ENCODE results near the gene SPTY2D1.
"Not testable (repeated sequence)": the region's sequence is repeated elsewhere in the genome, so short reads cannot be mapped to it uniquely, and the experiment has no call there.

SPTY2D1 gene, protein sequence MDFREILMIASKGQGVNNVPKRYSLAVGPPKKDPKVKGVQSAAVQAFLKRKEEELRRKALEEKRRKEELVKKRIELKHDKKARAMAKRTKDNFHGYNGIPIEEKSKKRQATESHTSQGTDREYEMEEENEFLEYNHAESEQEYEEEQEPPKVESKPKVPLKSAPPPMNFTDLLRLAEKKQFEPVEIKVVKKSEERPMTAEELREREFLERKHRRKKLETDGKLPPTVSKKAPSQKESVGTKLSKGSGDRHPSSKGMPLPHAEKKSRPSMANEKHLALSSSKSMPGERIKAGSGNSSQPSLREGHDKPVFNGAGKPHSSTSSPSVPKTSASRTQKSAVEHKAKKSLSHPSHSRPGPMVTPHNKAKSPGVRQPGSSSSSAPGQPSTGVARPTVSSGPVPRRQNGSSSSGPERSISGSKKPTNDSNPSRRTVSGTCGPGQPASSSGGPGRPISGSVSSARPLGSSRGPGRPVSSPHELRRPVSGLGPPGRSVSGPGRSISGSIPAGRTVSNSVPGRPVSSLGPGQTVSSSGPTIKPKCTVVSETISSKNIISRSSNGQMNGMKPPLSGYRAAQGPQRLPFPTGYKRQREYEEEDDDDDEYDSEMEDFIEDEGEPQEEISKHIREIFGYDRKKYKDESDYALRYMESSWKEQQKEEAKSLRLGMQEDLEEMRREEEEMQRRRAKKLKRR

DNA sequence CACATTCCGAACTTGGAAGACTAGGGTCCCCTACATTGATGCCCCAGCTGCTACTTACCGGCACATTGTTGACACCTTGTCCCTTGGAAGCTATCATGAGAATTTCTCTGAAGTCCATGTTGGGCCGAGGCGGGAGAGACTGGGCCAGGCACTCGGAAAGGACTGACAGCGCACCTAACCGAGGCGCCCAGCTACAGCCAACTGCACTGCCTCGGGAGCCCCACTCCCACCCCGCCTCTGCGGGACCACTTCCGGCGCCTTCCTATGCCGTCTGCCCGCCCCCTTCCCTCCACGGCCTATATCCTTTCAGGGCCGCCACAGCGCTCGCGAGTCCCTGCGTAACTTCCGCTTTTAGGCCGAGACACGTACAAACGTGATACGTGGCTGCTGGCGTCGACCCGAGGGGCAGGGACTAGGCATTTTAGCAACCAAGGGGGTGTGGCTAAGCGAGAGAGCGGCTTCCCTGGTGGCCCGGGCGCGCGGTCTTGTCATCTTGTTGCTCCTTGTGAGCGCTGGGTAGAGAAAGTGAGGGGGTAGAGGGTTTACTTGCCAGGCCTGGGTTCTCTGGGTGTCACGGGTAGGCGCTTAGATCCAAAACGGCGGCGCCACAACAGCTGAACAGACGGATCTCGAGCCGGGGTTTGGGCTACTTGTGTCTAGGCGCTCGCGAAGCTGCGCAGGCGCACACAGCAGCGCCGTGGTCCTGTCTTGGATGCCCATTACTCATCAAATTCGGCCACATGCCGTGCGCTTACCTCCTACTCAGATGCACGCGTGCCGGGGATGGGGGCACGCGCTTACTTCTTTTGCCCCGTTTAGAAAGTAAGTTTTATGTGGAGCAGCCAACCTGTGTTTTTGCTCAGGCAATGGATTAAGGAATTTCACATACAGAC is at the start of gene SPTY2D1:
TSS of gene SPTY2D1 (minus strand) at position 203 of the 893 bp plus-strand sequence. CDS start at position 118, 85 bp downstream.
- DNase-seq = peak; percentile 98

DNA sequence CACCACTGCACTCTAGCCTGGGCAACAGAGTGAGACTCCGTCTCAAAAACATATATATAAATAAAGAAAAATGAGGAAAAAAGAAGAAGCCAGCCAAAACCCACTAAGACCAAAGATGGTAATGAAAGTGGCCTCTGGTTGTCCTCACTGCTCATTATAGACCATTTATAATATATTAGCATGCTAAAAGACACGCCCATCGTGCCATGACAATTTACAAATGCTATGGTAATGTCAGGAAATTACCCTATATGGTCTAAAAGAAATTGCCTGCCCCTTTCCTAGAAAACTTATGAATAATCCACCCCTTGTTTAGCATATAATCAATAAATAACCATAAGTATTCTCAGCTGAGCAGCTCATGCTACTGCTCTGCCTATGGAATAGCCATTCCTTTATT is 48.3 kb upstream of the SPTY2D1 start:
- DNase-seq = no peak

DNA sequence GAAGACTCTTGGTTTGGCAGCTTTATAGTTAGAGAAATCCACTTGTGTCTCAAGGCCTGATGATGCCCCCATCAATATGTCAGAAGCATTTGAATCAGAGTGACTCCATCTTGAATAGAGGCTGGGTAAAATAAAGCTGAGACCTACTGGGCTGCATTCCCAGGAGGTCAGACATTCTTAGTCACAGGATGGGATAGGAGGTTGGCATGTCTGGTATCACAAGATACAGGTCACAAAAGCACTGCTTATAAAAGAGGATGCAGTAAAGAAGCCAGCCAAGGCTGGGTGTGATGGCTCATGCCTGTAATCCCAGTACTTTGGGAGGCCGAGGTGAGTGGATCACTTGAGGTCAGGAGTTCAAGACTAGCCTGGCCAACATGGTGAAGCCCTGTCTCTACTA is 47.8 kb upstream of the SPTY2D1 start:
- DNase-seq = not testable (repeated sequence)

DNA sequence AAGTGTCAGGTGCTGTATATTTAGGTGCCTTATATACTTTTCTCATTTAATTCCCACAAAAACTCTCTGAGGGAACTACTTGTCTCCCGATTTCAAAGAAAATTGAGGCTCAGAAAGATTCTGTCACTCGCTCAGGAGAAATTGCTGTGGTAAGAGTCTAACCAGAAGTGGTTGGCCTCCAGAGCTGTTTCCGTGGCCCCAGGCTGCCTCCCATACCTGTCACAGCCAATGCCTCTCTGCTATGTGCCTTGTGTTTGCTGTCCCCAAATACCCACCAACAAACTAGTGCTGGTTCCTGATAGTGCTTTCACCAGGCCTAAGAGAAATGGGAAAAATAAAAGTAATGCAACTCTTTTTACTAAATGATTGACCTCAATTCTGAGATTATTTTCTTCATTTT is 43.4 kb upstream of the SPTY2D1 start:
- DNase-seq = no peak

DNA sequence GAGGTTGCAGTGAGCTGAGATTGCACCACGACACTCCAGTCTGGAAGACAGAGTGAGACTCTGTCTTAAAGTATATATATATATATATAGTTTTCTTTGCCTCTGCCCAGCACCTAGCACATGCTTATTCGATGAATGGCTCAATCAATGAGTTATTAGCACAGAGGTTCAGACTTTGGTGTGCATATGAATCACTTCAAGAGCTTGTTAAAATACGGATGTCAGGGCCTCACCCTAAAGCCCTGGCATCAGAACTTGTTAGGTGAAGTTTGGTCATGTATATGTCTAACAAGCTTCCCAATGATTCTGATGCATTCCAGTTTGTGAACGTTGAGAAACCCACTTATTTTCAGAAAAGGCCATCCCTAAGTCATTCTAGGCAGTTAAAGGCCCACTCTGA is 42.7 kb upstream of the SPTY2D1 start:
- DNase-seq = no peak

DNA sequence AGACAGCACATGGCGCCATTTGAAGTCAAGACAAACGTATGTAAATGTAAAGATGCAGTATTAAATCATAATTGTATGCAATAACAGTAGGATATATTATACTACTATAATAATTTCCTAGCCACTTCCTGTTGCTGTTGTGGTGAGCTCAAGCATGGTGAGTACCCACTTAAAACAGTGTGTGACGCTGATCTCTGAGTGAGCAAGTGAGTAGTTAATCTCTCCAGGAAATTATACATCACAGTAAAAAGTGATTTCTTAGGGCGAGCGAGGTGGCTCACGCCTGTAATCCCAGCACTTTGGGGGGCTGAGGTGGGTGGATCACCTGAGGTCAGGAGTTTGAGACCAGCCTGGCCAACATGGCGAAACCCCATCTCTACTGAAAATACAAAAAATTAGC is 38.1 kb upstream of the SPTY2D1 start:
- DNase-seq = peak; percentile 58

DNA sequence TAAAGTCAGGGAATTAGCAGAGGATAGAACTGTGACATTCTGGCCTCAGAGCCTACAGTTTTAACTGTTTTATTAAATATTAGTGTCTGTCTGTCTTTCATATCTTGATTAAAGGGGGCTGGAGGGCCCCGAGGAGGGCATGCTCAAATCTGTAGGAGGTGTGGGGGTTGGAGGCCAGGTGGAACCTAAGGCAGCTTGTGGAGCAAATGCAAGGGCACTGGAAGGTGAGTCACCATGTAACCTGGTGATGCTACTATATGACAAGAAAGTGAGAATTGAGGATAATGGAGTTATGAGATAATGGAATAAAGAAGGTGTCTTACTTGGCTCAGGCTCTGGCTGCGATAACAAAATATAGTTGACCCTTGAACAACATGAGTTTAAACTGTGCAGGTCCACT is 37.1 kb upstream of the SPTY2D1 start:
- DNase-seq = peak; percentile 16

DNA sequence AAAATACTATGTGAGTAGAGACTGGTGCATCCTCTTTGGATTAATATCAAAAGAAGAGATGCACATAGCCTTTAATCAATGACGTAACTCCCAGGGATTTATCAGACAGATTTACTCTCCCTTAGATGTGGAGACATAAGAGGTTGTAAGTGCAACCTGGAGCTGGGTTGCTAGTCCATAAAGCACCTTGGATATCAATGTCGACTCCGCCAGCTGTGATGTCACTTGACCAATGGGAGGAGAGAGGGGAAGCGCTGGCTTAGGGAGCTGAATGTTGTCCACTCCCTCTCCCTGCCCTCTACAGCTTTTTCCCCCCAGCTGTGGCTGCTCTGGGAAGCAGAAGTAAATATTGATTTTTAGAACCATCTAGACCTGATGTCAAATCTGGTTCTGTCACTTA is 35.6 kb upstream of the SPTY2D1 start:
- no peak for DNase-seq

DNA sequence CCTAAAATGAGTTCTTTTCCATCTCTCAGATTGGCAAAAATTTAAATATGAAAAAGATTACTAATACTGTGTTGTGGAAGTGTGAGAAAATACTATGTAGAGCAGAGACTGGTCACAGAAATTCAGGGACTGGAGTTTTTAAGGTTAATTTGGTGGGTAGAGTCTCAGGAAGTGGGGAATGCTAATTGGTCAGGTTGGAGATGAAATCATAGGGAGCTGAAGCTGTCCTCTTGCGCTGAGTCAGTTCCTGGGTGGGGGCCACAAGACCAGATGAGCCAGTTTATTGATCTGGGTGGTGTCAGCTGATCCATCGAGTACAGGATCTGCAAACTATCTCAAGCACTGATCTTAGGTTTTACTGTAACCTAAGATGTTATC is 35.1 kb upstream of the SPTY2D1 start:
- peak; percentile 6 for DNase-seq

DNA sequence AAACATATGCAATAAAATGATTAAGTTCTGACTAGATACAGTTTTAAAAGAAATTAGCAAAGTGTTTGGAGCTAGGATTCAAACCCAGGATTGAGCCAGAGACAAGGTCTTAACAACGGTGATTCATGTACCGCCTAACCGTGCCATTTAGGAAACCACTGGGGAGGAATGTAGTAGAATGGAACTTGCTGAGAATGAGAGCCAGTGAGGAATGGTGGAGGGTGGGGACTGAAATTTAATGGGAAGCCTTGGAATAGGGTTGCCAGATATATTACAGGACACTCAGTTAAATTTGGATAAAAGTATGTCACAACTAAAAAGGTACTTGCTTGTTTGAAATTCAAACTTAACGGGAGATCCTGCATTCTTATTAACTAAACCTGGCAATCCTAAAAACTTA is 34.0 kb upstream of the SPTY2D1 start:
- DNase-seq = no peak

DNA sequence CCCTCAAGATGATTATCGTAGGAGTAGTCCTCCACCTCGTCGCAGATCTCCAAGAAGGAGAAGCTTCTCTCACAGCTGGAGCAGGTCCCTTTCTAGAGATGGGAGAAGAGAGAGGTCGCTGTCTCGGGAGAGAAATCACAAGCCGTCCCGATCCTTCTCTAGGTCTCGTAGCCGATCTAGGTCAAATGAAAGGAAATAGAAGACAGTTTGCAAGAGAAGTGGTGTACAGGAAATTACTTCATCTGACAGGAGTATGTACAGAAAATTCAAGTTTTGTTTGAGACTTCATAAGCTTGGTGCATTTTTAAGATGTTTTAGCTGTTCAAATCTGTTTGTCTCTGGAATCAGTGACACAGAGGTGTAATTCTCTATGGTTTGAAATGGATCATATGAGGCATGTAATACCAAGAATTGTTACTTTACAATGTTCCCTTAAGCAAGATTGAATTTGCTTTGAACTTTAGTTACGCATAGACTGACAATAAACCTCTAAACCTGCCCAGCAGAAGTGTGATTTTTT is 31.3 kb upstream of the SPTY2D1 start:
- DNase-seq = not testable (repeated sequence)

DNA sequence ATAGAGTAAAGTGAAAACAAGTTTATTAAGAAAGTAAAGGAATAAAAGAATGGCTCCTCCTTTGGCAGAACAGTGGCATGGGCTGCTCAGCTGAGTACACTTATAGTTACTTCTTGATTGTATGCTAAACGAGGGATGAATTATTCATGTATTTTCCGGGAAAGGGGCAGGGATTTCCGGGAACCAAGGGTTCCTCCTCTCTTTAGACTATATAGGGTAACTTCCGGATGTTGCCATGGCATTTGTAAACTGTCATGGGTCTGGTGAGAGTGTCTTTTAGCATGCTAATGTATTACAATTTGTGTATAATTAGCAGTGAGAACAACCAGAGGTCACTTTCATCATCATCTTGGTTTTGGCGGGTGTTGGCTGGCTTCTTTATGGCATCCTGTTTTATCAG is 23.5 kb upstream of the SPTY2D1 start:
- no peak for DNase-seq

DNA sequence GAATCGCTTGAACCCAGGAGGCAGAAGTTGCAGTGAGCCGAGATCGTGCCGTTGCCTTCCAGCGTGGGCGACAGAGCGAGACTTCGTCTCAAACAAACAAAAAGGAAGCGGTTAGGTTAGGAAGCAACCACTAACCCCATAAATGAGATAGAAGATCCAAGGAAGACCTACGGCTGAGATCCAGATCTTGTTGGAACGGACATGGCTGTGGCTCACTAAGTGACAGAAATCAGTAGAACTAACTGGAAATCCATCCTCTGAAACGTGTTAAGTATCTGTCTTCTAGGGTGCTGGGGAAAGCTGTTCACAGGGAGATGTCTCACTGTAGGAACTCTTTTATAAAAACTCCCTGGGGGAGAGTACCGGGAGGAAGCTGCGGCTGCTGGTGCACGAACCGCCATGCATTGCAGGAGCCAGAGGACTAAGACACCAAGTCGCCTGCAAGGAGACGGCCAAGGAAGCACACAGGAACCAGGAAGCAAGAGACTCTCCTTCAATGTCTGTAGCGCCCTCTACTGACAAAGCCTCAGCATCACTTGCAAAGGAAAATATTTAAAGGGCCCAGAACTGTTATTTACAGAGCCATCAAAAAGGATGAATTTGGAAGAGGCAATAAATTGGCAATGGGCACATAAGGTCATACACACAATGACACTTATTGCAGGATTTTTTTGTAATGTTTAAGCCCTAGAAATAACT is 16.9 kb upstream of the SPTY2D1 start:
- DNase-seq = peak; percentile 44

DNA sequence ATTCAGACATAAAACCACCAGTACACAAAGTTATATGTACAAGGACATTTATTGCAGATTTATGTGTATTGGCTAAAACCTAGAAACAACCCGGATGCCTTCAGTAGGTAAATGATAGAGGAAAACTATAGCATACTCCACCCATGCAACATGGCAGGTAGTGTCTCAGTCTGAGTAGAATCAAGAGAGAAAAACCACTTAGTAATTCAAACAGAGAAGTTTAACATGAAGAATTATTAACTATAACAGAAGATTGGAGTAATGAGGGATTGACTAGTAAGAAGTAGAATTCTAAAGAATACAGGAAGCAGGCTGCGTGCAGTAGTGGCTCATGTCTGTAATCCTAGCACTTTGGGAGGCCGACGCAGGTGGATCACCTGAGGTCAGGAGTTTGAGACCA is 16.2 kb upstream of the SPTY2D1 start:
- no peak for DNase-seq

DNA sequence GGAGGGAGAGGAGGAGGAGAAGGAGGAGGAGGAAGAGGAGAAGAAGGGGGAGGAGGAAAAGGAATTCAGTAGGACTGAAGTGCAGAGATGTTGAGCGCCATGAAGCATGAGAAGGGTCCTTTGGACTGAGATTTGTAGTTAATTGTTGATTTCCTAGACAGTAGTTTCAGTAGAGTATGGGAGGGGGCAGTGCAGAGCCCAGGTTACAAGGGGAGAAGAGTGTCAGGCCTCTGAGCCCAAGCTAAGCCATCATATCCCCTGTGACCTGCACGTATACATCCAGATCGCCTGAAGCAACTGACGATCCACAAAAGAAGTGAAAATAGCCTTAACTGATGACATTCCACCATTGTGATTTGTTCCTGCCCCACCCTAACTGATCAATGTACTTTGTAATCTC is 8.9 kb upstream of the SPTY2D1 start:
- not testable (repeated sequence) for DNase-seq

DNA sequence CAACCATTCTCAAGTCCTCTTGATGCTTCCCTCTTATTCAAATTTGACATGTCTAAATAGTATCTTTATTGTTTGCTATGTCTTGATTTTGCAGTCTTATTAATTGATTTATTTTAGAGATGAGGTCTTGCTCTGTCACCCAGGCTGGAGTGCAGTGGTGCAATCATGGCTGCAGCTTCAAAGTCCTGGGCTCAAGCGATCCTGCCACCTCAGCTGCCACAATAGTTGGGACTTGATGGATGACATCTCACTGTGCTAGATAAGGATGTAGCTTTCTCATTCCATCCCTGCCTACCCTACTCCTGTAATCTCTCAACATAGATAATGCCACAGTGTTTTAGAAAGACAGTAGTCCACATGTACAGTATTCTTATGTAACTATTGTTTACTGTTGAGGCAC is 7.5 kb upstream of the SPTY2D1 start:
- DNase-seq = no peak

DNA sequence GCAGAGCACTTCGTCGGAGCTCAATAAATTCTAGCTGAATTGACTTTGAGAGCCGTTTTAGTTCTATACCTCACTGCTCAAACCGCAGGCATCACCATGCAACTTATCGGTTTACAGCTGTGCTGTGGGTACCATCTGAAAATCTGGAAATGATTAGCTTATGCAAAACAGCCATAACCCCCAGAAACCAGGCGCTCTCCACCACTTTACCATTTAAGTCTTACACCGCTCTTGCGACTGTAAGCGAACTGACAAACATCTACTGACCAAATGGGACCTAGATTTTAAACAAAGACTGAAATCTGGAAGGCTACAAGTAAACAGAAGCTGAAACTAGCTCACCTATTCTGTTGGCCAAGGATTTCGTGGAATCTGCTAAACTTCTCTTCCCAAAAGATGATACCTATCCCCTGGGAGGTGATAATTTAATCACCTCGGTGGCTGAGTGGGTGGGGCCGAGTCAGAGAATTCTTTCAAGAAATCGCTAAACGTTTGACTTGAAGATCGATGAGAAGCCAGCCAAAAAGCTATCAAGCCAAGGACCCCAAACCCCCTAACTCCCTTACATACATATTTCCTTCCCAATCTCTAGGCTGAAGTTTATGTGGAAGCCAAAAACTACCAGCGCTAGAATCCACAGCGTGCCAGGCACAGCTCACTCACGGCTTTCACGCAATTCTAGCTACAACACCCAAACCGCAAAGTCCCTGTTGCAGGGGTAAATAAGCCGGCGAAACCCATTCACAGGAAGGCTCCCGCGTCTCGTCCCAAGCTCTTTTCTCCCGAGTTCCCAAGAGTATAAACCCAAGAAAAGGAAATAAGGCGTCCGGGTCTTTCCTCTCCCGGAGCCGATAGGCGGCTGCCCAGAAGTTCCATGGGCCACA is 644 bp downstream of the SPTY2D1 start:
- DNase-seq = peak; percentile 24

DNA sequence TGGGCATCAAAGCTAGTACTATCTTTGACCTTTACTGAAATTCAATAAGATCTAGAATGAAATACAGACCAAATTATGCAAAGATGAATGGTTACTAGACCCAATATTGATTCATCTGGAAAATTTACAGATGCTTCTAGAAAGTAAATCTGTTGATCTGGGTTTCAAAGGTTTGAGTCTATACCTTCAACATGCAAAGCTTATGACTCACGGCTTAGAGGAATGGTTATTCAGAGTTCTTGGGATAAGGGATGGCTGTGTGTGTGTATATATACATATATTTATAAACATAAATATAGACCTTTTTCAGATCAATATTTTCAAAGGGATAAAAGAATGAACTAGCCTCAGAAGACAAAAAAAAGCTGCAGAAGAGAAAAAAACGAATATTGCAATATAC is 1.3 kb downstream of the SPTY2D1 start:
- no peak for DNase-seq

DNA sequence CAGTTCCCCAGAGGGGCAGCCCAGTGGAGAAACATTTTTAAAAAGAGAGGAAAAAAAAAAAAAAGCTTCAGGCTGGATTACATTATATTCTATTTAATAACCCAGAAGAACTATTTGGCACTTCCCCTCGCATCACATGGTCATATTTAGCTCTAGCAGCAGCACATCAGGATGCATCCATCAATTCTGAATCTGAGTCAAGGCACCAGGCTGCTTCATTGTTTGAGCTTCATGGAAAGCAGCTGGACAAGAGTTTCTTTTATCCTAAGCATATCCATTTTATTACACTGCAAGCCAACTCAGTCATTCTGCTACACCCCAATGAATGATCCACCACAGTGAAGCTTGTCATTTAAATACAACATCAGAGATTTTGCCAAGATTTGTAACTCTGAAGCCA is 10.0 kb downstream of the SPTY2D1 start:
- no peak for DNase-seq

DNA sequence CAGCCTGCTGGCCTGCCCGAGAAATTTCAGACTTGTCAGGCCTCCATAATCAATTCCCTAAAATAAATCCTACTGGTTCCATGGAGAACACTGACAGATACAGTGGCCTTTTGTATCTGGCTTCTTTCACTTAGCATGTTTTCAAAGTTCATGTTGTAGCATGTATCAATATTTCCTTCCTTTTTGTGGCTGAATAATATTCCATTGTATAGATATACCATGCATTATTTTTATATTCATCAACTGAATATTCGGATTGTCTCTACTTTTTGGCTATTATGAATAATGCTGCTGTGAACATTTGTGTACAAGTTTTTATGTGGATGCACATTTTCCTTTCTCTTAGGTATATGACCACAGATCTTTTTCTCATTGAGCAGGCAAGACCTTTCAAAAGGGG is 10.4 kb downstream of the SPTY2D1 start:
- no peak for DNase-seq

DNA sequence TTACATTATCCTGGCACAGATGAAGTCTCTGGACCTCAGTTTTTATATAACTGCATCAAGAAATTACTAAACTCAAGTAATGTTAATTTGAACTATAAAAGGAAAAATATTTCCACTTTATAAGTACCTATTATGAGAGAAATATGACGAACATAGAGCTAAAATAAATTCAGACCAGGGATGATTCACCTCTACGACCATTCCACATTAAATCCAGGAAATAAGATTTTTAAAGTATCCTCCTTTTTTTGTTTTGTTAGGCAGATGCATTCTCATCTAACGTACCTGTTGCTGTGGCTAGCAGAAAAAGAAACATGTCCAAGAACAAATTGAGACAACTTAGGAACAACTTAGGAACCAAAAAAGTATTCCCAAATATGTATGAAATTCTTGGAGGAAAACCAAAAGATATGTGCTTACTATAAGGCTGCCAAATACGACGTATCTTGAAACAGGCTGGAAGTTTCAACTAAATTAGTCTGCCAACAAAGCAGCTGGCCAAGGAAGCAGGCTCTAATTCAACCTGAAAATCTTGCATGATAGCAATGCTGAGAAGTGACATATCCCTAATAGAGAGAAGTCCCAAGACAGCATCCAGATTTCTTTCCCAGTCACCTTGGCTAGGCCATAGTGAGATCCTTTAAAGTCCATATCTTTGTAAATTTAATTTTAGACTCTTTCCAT is 15.7 kb downstream of the SPTY2D1 start:
- no peak for DNase-seq

Data from CD4-positive, alpha-beta T cell treated with Interleukin-6 for 4 hours (primary cell).